Kidney (tissue), 14 donors: Measurements from ENCODE around the gene PGPEP1. TPM values are rescaled to one million over a fixed set of nuclear protein-coding genes. Genes with fewer than 3 reads are reported as not detected.
A peak's percentile ranks its signal among the peaks of the same experiment; 100 is the strongest.

Source experiments
- DNase-seq, 5 donors: peaks; one replicate each; pipeline ENCODE4 v3.0.0-alpha.2; 2013 to 2020
- FAIRE-seq: peaks from 2 replicates; lab custom pipeline; 2012; peaks lifted over from hg19 to GRCh38; lab: Jason Lieb, UNC
- H3K27ac ChIP-seq, 2 donors: one replicate each; pipeline ENCODE4 v1.7.0; 2013; ENCODE audit warnings: low read depth in 2 of 2, low read length in 2 of 2, inconsistent platforms in 1 of 2
- H3K27me3 ChIP-seq: one replicate; pipeline ENCODE4 v1.7.1; 2013; ENCODE audit warnings: low read length, inconsistent platforms; ENCODE audit not compliant: control insufficient read depth, insufficient read depth
- H3K36me3 ChIP-seq, 3 donors: one replicate each; pipeline versions ENCODE4 v1.7.0 to v1.7.1; 2013; ENCODE audit warnings: low read length in 3 of 3, control low read depth in 1 of 3, inconsistent platforms in 1 of 3; ENCODE audit not compliant: insufficient read depth in 3 of 3, control insufficient read depth in 2 of 3
- H3K4me1 ChIP-seq, 3 donors: one replicate each; pipeline versions ENCODE4 v1.7.0 to v1.7.1; 2013; ENCODE audit warnings: low read length in 3 of 3, inconsistent platforms in 1 of 3, low read depth in 1 of 3; ENCODE audit not compliant: control insufficient read depth in 2 of 3, insufficient read depth in 2 of 3
- H3K4me3 ChIP-seq, 3 donors: one replicate each; pipeline versions ENCODE4 v1.7.0 to v1.8.1; 2013; ENCODE audit warnings: low read length in 3 of 3, control low read depth in 1 of 3, inconsistent platforms in 1 of 3
- H3K9ac ChIP-seq, 3 donors: one replicate each; pipeline versions ENCODE4 v1.7.0 to v1.7.1; 2013; ENCODE audit warnings: low read length in 3 of 3, control low read depth in 1 of 3, inconsistent platforms in 1 of 3
- H3K9me3 ChIP-seq, 3 donors: one replicate each; pipeline versions ENCODE4 v1.7.0 to v1.7.1; 2013; ENCODE audit warnings: low read length in 3 of 3, control low read depth in 1 of 3, inconsistent platforms in 1 of 3; ENCODE audit not compliant: control insufficient read depth in 2 of 3, insufficient read depth in 1 of 3
- CTCF ChIP-seq: IDR thresholded peaks from 3 replicates; pipeline ENCODE4 v1.5.1; 2012; ENCODE audit warnings: mild to moderate bottlenecking, moderate library complexity, borderline replicate concordance; ENCODE audit not compliant: insufficient read depth; ENCODE audit errors: extremely low read depth
- intact Hi-C: fragments of 100-400 bp; cut with DNase I; formaldehyde crosslinking; loops from one replicate; pipeline ENCODE4 v1.11.1; 2022
- polyA plus RNA-seq: library from polyadenylated mRNA; stranded (reverse); fragments of 350-450 nt; fragmentation: Illumina TruSeq; extraction: RNeasy Lipid Tissue Mini Kit (QIAGEN cat#74804); gene quantifications from one replicate; pipeline ENCODE4 v1.2.3, GENCODE V29; 2014; ENCODE audit warnings: low read depth, low replicate concordance; ENCODE audit not compliant: insufficient read depth
- total RNA-seq: library from RNA; stranded (reverse); fragmentation: NEBNext Ultra II Directional; extraction: Animal tissue kit (Norgen Biotek cat#: 25700); gene quantifications from one replicate; pipeline ENCODE4 v1.2.1, GENCODE V29; 2021
- donor health status: control.
- donor health status: control.
- donor health status: control.
- donor health status: control.
- donor health status: control.
- donor health status: DM: yes; HTN: yes; CAD: no.
- donor health status: Normal renal cell carcinoma (clear cell type).

PGPEP1 gene
- total and polyA plus RNA-seq, 2 donors from 2014 or later, result 54.5 to 76.1 TPM

- peak overlapping the region; percentile 92 for H3K27ac ChIP-seq
- no peaks in the 10 kb centered on the region for H3K9me3 ChIP-seq
- peak overlapping the region in 2 of 3 donors; percentile 73 to 90 for H3K9ac ChIP-seq
- DNase-seq (peak; percentile 31 to 88 (median 64)), FAIRE-seq (no peak)
- TF ChIP-seq CTCF, result no peak
- H3K36me3 ChIP-seq, result peaks cover 0 to 2% (median 0%) of the 10 kb centered on the region in 3 donors
- intact Hi-C loops, result loop anchor here (10.0 kb wide), 1 partner anchor 64 kb away; no protein-coding TSS in a partner anchor
- H3K4me1 ChIP-seq, result peaks cover 0 to 18% (median 18%) of the 10 kb centered on the region in 3 donors
- H3K27me3 ChIP-seq, result no peaks in the 10 kb centered on the region
- peak overlapping the region; percentile 65 to 78 (median 66) for H3K4me3 ChIP-seq
Observed at GRCh38 chr19:18340990-18341868, 831 bp downstream of the PGPEP1 start.

GRCh38 chr19:18342090-18342632, 1.8 kb downstream of the PGPEP1 start:
- Histone ChIP-seq H3K27ac (peak overlapping the region in 1 of 2 donors; percentile 41), H3K27me3 (no peaks in the 10 kb centered on the region), H3K9ac (peak overlapping the region in 1 of 3 donors; percentile 40), H3K4me3 (peak overlapping the region in 2 of 3 donors; percentile 49 to 78), H3K4me1 (peaks cover 0 to 18% (median 18%) of the 10 kb centered on the region in 3 donors), H3K36me3 (peaks cover 0 to 3% (median 0%) of the 10 kb centered on the region in 3 donors), H3K9me3 (no peaks in the 10 kb centered on the region)
- intact Hi-C loops, result loop anchor here (10.0 kb wide), 1 partner anchor 63 kb away; no protein-coding TSS in a partner anchor
- no peak for TF ChIP-seq CTCF
- no peak for FAIRE-seq
- no peak for DNase-seq

- TF ChIP-seq CTCF, result no peak
- FAIRE-seq (no peak), DNase-seq (no peak)
- intact Hi-C loops, result loop anchor here (10.0 kb wide), 1 partner anchor 60 kb away; no protein-coding TSS in a partner anchor
- Histone ChIP-seq H3K4me3 (no peak overlapping the region), H3K27me3 (no peaks in the 10 kb centered on the region), H3K4me1 (peaks cover 0 to 16% (median 14%) of the 10 kb centered on the region in 3 donors), H3K9me3 (no peaks in the 10 kb centered on the region), H3K36me3 (peaks cover 0 to 3% (median 0%) of the 10 kb centered on the region in 3 donors), H3K9ac (no peak overlapping the region), H3K27ac (no peak overlapping the region)
Observed at GRCh38 chr19:18344582-18344950, 4.2 kb downstream of the PGPEP1 start.
